Calu3 (cell line): Measurements from ENCODE around the gene KCNK15. TPM values are rescaled to one million over a fixed set of nuclear protein-coding genes. Genes with fewer than 3 reads are reported as not detected.

Experiments used
- BruUV-seq: library from RNA; stranded (reverse); fragments of 400-500 nt; replicated peaks from 2 replicates; lab custom pipeline; 2021; lab: Mats Ljungman, UMichigan
- CTCF ChIA-PET: fragments of 300-600 bp; sonication (Branson Sonifier 250); formaldehyde crosslinking; loops from one replicate; lab custom pipeline; 2022; ENCODE audit warnings: antibody characterized with exemption; lab: Charles Lee
- DNase-seq: peaks from one replicate; pipeline ENCODE4 v3.0.0; 2022
- H3K27ac Mint-ChIP-seq: one replicate; pipeline ENCODE4 v1.8.0; 2022; ENCODE audit warnings: mixed read lengths; ENCODE audit not compliant: unreplicated experiment
- H3K27me3 Mint-ChIP-seq: one replicate; pipeline ENCODE4 v1.8.0; 2022; ENCODE audit warnings: mixed read lengths; ENCODE audit not compliant: unreplicated experiment
- H3K36me3 Mint-ChIP-seq: one replicate; pipeline ENCODE4 v1.8.0; 2022; ENCODE audit warnings: mild to moderate bottlenecking, moderate library complexity, mixed read lengths; ENCODE audit not compliant: insufficient read depth, unreplicated experiment
- H3K4me1 Mint-ChIP-seq: one replicate; pipeline ENCODE4 v1.8.0; 2022; ENCODE audit warnings: mild to moderate bottlenecking, low read depth, mixed read lengths; ENCODE audit not compliant: unreplicated experiment
- H3K4me3 Mint-ChIP-seq: one replicate; pipeline ENCODE4 v1.8.0; 2022; ENCODE audit warnings: mild to moderate bottlenecking, low read depth, moderate library complexity, mixed read lengths; ENCODE audit not compliant: unreplicated experiment
- H3K9me3 Mint-ChIP-seq: one replicate; pipeline ENCODE4 v1.8.0; 2022; ENCODE audit warnings: low read depth, mixed read lengths; ENCODE audit not compliant: unreplicated experiment
- CTCF ChIP-seq: fragments of 200-600 bp; IDR thresholded peaks from one replicate; pipeline ENCODE4 v1.8.0; 2022; ENCODE audit warnings: antibody characterized with exemption; ENCODE audit not compliant: unreplicated experiment
- intact Hi-C: fragments of 100-400 bp; cut with micrococcal nuclease; formaldehyde crosslinking; loops from one replicate; pipeline ENCODE4 v1.10.0; 2022; ENCODE audit not compliant: unreplicated experiment
- total RNA-seq: library from RNA; stranded (reverse); gene quantifications from 2 replicates; pipeline ENCODE4 v1.2.3, GENCODE V29; 2022

The KCNK15 gene
- total RNA-seq, 1 experiment from 2014 or later: 1.5 TPM

- no peak overlapping the region for H3K4me3 Mint-ChIP-seq
- TF ChIP-seq CTCF: no peak
- BruUV-seq: no TSS peak
- H3K36me3 Mint-ChIP-seq: no peaks in the 10 kb centered on the region
- no peaks in the 10 kb centered on the region for H3K9me3 Mint-ChIP-seq
- no peak for DNase-seq
- CTCF ChIA-PET: no interaction called here
- peaks cover under 1% of the 10 kb centered on the region for H3K27me3 Mint-ChIP-seq
- no peaks in the 10 kb centered on the region for H3K4me1 Mint-ChIP-seq
- intact Hi-C loops: no loop called here
- H3K27ac Mint-ChIP-seq: no peak overlapping the region
Observed at GRCh38 chr20:44772636-44773035, 27.0 kb downstream of the KCNK15 start.

- no peak for TF ChIP-seq CTCF
- no peak for DNase-seq
- Mint-ChIP-seq H3K9me3 (no peaks in the 10 kb centered on the region), H3K27ac (no peak overlapping the region), H3K36me3 (no peaks in the 10 kb centered on the region), H3K27me3 (no peaks in the 10 kb centered on the region), H3K4me3 (no peak overlapping the region), H3K4me1 (no peaks in the 10 kb centered on the region)
- intact Hi-C loops: no loop called here
- BruUV-seq: no TSS peak
- CTCF ChIA-PET: interaction anchor here (0.7 kb wide), 1 partner anchor 17 kb away, joined by 5 read pairs; no protein-coding TSS in a partner anchor
Observed at GRCh38 chr20:44773070-44773829, 27.6 kb downstream of the KCNK15 start.

- no peaks in the 10 kb centered on the region for H3K9me3 Mint-ChIP-seq
- BruUV-seq: no TSS peak
- DNase-seq: peak; percentile 48
- peaks cover 36% of the 10 kb centered on the region for H3K27me3 Mint-ChIP-seq
- H3K4me1 Mint-ChIP-seq: no peaks in the 10 kb centered on the region
- TF ChIP-seq CTCF: no peak
- CTCF ChIA-PET: interaction anchor here (0.8 kb wide), 1 partner anchor 30 kb away, joined by 3 read pairs; no protein-coding TSS in a partner anchor
- intact Hi-C loops: no loop called here
- no peak overlapping the region for H3K27ac Mint-ChIP-seq
- H3K4me3 Mint-ChIP-seq: no peak overlapping the region
- H3K36me3 Mint-ChIP-seq: no peaks in the 10 kb centered on the region
Observed at GRCh38 chr20:44776980-44777379, 31.3 kb downstream of the KCNK15 start.

GRCh38 chr20:44780226-44780625, 34.6 kb downstream of the KCNK15 start:
- Mint-ChIP-seq H3K27ac (no peak overlapping the region), H3K4me3 (no peak overlapping the region), H3K36me3 (no peaks in the 10 kb centered on the region), H3K9me3 (no peaks in the 10 kb centered on the region), H3K4me1 (no peaks in the 10 kb centered on the region), H3K27me3 (peaks cover 63% of the 10 kb centered on the region)
- BruUV-seq: no TSS peak
- intact Hi-C loops: no loop called here
- CTCF ChIA-PET: no interaction called here
- DNase-seq: peak; percentile 69
- TF ChIP-seq CTCF: no peak
